Brain microvascular endothelial cell (primary cell): ENCODE data around the gene TFB1M.
"Not testable (repeated sequence)": the region's sequence is repeated elsewhere in the genome, so short reads cannot be mapped to it uniquely, and the experiment has no call there.

Source experiments
- DNase-seq: peaks from one replicate; pipeline ENCODE4 v3.0.0-alpha.2; 2020
- H3K27ac ChIP-seq: fragments of 250-450 bp; sonication (Bioruptor Pico); 2 replicates; pipeline ENCODE4 v1.5.1; 2020; ENCODE audit warnings: mild to moderate bottlenecking, moderate library complexity
- H3K27me3 ChIP-seq: fragments of 250-450 bp; sonication (Bioruptor Pico); replicated peaks from 2 replicates; pipeline ENCODE4 v1.5.1; 2020; ENCODE audit warnings: mild to moderate bottlenecking
- H3K36me3 ChIP-seq: fragments of 250-450 bp; sonication (Bioruptor Pico); replicated peaks from 2 replicates; pipeline ENCODE4 v1.5.1; 2020; ENCODE audit warnings: mild to moderate bottlenecking
- H3K4me3 ChIP-seq: 2 replicates; pipeline ENCODE4 v1.5.1; 2011; ENCODE audit warnings: low read depth, mild to moderate bottlenecking, control low read depth, low read length, moderate library complexity
- CTCF ChIP-seq: IDR thresholded peaks from 2 replicates; pipeline ENCODE4 v1.5.1; 2011; ENCODE audit warnings: low read depth, mild to moderate bottlenecking, moderate library complexity, low read length, control low read depth, inconsistent platforms; ENCODE audit errors: missing control alignments
- in situ Hi-C: cut with HindIII; loops from 2 replicates; pipeline ENCODE4 v1.10.0; 2017; ENCODE audit warnings: low sequenced_read_pairs, low pct_ligation_motif_present

Gene TFB1M

GRCh38 chr6:155235087-155235486 is 79.2 kb downstream of the TFB1M start:
- H3K27ac ChIP-seq: no peak overlapping the region
- in situ Hi-C loops: no loop called here
- H3K36me3 ChIP-seq: no peaks in the 10 kb centered on the region
- DNase-seq: no peak
- no peak overlapping the region for H3K4me3 ChIP-seq
- no peaks in the 10 kb centered on the region for H3K27me3 ChIP-seq
- no peak for TF ChIP-seq CTCF

DNA sequence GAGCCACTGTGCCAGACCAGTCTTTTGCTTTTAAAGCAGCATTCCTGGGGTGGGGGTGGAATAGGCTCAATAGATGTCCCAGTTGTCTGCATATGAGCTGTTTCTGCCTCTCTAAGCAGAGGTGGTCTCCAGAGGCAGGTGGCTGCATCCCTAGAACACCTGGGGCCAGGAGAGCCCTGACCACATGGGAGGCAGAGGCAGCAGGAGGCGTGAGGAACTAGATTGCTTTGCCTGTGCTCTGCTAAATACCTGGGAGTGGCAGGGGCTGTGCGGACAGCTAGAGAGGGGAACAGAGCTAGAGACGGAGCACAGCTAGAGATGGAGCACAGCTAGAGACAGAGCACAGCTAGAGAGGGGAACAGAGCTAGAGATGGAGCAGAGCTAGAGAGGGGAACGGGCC is 79.6 kb downstream of the TFB1M start:
- Histone ChIP-seq H3K27me3 (no peaks in the 10 kb centered on the region), H3K27ac (no peak overlapping the region), H3K36me3 (no peaks in the 10 kb centered on the region), H3K4me3 (no peak overlapping the region)
- DNase-seq: no peak
- TF ChIP-seq CTCF: no peak
- in situ Hi-C loops: no loop called here

GRCh38 chr6:155234167-155234566 is 80.1 kb downstream of the TFB1M start:
- Histone ChIP-seq H3K36me3 (no peaks in the 10 kb centered on the region), H3K27ac (no peak overlapping the region), H3K27me3 (no peaks in the 10 kb centered on the region), H3K4me3 (no peak overlapping the region)
- TF ChIP-seq CTCF: no peak
- no peak for DNase-seq
- in situ Hi-C loops: no loop called here

- Histone ChIP-seq H3K27ac (no peak overlapping the region), H3K27me3 (no peaks in the 10 kb centered on the region), H3K36me3 (no peaks in the 10 kb centered on the region), H3K4me3 (no peak overlapping the region)
- no peak for DNase-seq
- TF ChIP-seq CTCF: no peak
- in situ Hi-C loops: no loop called here
These were observed 81.4 kb downstream of the TFB1M start for GRCh38 chr6:155232848-155233247.

DNA sequence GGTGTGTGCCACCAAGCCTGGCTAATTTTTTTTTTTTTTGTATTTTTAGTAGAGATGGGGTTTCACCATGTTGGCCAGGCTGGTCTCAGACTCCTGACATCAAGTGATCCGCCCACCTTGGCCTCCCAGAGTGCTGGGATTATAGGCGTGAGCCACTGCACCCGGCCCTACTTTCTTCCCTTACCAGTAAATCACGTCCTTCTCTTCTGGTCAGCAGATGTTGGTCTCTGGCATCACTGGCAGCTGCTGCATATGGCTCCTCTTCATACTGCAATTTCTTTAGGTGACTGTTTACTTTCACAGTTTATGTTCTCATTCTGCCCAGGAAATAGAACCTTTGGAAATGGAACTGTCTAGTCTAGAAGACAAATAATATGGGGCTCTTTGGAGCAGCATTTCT is 83.3 kb downstream of the TFB1M start:
- in situ Hi-C loops, H3K27me3 ChIP-seq, H3K27ac ChIP-seq, DNase-seq, H3K4me3 ChIP-seq, H3K36me3 ChIP-seq: not testable (repeated sequence)

- Histone ChIP-seq H3K27me3 (no peaks in the 10 kb centered on the region), H3K36me3 (no peaks in the 10 kb centered on the region), H3K4me3 (no peak overlapping the region), H3K27ac (no peak overlapping the region)
- in situ Hi-C loops: no loop called here
- no peak for TF ChIP-seq CTCF
- DNase-seq: no peak
These were observed 85.6 kb downstream of the TFB1M start for GRCh38 chr6:155228546-155229166.
